ENCODE results near the gene GLG1. TPM values are rescaled to one million over a fixed set of nuclear protein-coding genes. Genes with fewer than 3 reads are reported as not detected.

The GLG1 gene
- polyA plus RNA-seq, 2 of the 4 experiments (the other 2 are of a cell fraction), result 51.9 to 90.6 TPM

- TF ChIP-seq BHLHE40 (IDR thresholded peaks at IDR 0.05; ENCODE audit: low read depth, low read length), result no peak
- no peak for TF ChIP-seq SMC3 (IDR thresholded peaks at IDR 0.05)
- TF ChIP-seq JUNB (IDR thresholded peaks at IDR 0.05), result no peak
- no peak for TF ChIP-seq MAZ (IDR thresholded peaks at IDR 0.05; ENCODE audit: borderline replicate concordance, low read depth, low read length)
- TF ChIP-seq CHD4 (IDR thresholded peaks at IDR 0.05; ENCODE audit: borderline replicate concordance), result no peak
- TF ChIP-seq RFX5 (IDR thresholded peaks at IDR 0.05), result no peak
- TF ChIP-seq PBX3 (IDR thresholded peaks at IDR 0.05), result no peak
- no peak for TF ChIP-seq SREBF2 (IDR thresholded peaks at IDR 0.05)
- TF ChIP-seq PHF8 (IDR thresholded peaks at IDR 0.05; ENCODE audit: borderline replicate concordance, low read depth), result no peak
- no peak for TF ChIP-seq NPAS2 (CRISPR knock-in tag; IDR thresholded peaks at IDR 0.05; ENCODE audit: borderline replicate concordance)
- no peak for TF ChIP-seq KDM1A (IDR thresholded peaks at IDR 0.05; ENCODE audit: low read depth)
- no peak for TF ChIP-seq CTCF (IDR thresholded peaks at IDR 0.05)
- Histone ChIP-seq H3K27ac (no peak overlapping the region), H3K9me3 (no peaks in the 10 kb centered on the region), H3K4me1 (no peaks in the 10 kb centered on the region), H3K4me2 (no peak overlapping the region), H3K4me3 (no peak overlapping the region)
- no peak for ATAC-seq
- ChIA-PET CTCF (interaction anchor here (0.8 to 5.7 kb wide), 3 partner anchors 10 to 324 kb away, joined by 3 to 31 read pairs (median 3); no protein-coding TSS in a partner anchor), POLR2A (no interaction called here)
- FAIRE-seq, result no peak
- 90% methylated on average over 7 of the region's 7 CpGs for WGBS (ENCODE audit: missing lambda C conversion rate)
- DNase-seq (ENCODE audit: low read depth in 1 of 2, low spot score in 1 of 2), result no peak
These were observed 26.8 kb upstream of the GLG1 start for GRCh38 chr16:74633686-74634085.

- no peak for DNase-seq (ENCODE audit: low read depth in 1 of 2, low spot score in 1 of 2)
- POLR2A ChIA-PET, result no interaction called here
- H3K4me2 ChIP-seq, result no peak overlapping the region
These were observed 20.7 kb upstream of the GLG1 start for GRCh38 chr16:74627506-74628220.

More at GRCh38 chr16:74627506-74628220, 20.7 kb upstream of the GLG1 start:
- CTCF ChIA-PET, result interaction anchor here (0.7 to 1.6 kb wide), 5 partner anchors 11 to 318 kb away, joined by 3 to 5 read pairs (median 3); no protein-coding TSS in a partner anchor
- Histone ChIP-seq H3K4me1 (no peaks in the 10 kb centered on the region), H3K4me3 (no peak overlapping the region), H3K27ac (no peak overlapping the region), H3K9me3 (no peaks in the 10 kb centered on the region)
- FAIRE-seq (no peak), ATAC-seq (no peak)
- TF ChIP-seq MAX (IDR thresholded peaks at IDR 0.05) (no peak), MAFK (IDR thresholded peaks at IDR 0.05; ENCODE audit: partially characterized antibody) (no peak), HOXB5 (CRISPR knock-in tag; IDR thresholded peaks at IDR 0.05) (no peak), GATA3 (IDR thresholded peaks at IDR 0.05; ENCODE audit: borderline replicate concordance) (no peak), HOXA7 (CRISPR knock-in tag; IDR thresholded peaks at IDR 0.05) (no peak), HEYL (CRISPR knock-in tag; IDR thresholded peaks at IDR 0.05) (no peak), NFE2L2 (conservative IDR thresholded peaks at IDR 0.05; ENCODE audit: low read length) (no peak), ELK1 (IDR thresholded peaks at IDR 0.05; ENCODE audit: low read depth, low read length) (no peak), RAD21 (conservative IDR thresholded peaks at IDR 0.05 in 1 of 2, IDR thresholded peaks at IDR 0.05 in 1 of 2) (no peak), RCOR1 (IDR thresholded peaks at IDR 0.05; ENCODE audit: low read depth, low read length) (no peak)
- 88% methylated on average over 6 of the region's 6 CpGs for WGBS (ENCODE audit: missing lambda C conversion rate)

Measured in A549 (cell line).